IMR-90 (cell line): ENCODE measurements around the gene PSMA6. TPM values are rescaled to one million over a fixed set of nuclear protein-coding genes. Genes with fewer than 3 reads are reported as not detected.

Experiments used
- ATAC-seq: fragments of 200-7000 bp; cut with Tn5 transposase; 2 replicates; pipeline ENCODE4 v1.9.1; 2020; ENCODE audit warnings: low read depth, mild to moderate bottlenecking, moderate library complexity
- BruUV-seq: library from RNA; stranded (reverse); fragments of 400-500 nt; replicated peaks from 2 replicates; lab custom pipeline; 2021; lab: Mats Ljungman, UMichigan
- CTCF ChIA-PET: fragments of 300-600 bp; formaldehyde crosslinking; extraction: SDS; loops from one replicate; lab custom pipeline; 2021; ENCODE audit warnings: antibody characterized with exemption; lab: Yijun Ruan, JAX
- POLR2A ChIA-PET: fragments of 300-600 bp; sonication (Branson Sonifier 250); formaldehyde crosslinking; loops from one replicate; lab custom pipeline; 2022; ENCODE audit warnings: antibody characterized with exemption; ENCODE audit not compliant: unreplicated experiment; lab: Charles Lee
- DNase-seq: peaks from one replicate; pipeline ENCODE4 v3.0.0; 2013
- H2AFZ ChIP-seq: replicated peaks from 2 replicates; pipeline ENCODE3; 2013; ENCODE audit warnings: low read length, mild to moderate bottlenecking; ENCODE audit not compliant: poor library complexity
- H2AK5ac ChIP-seq: 2 replicates; pipeline ENCODE4 v1.6.1; 2013; ENCODE audit warnings: low read depth, low read length, inconsistent platforms
- H2AK9ac ChIP-seq: replicated peaks from 2 replicates; pipeline ENCODE3; 2013; ENCODE audit warnings: mild to moderate bottlenecking, low read depth, low read length, moderate library complexity; ENCODE audit not compliant: poor library complexity
- H2BK120ac ChIP-seq: 2 replicates; pipeline ENCODE4 v1.6.1; 2013; ENCODE audit warnings: low read depth, low read length, inconsistent platforms
- H2BK15ac ChIP-seq: 3 replicates; pipeline ENCODE4 v1.6.1; 2013; ENCODE audit warnings: low read depth, low read length, inconsistent platforms
- H2BK20ac ChIP-seq: 2 replicates; pipeline ENCODE4 v1.6.1; 2013; ENCODE audit warnings: low read depth, mild to moderate bottlenecking, inconsistent platforms, low read length, moderate library complexity
- H2BK5ac ChIP-seq: 2 replicates; pipeline ENCODE4 v1.6.1; 2013; ENCODE audit warnings: mild to moderate bottlenecking, low read depth, low read length, inconsistent platforms; ENCODE audit not compliant: poor library complexity, severe bottlenecking
- H3K14ac ChIP-seq: replicated peaks from 2 replicates; pipeline ENCODE4 v1.6.1; 2013; ENCODE audit warnings: low read depth, low read length, inconsistent platforms
- H3K18ac ChIP-seq: 2 replicates; pipeline ENCODE4 v1.6.1; 2013; ENCODE audit warnings: low read depth, low read length, control low read depth
- H3K23ac ChIP-seq: 2 replicates; pipeline ENCODE4 v1.6.1; 2013; ENCODE audit warnings: low read depth, low read length, inconsistent platforms
- H3K27ac ChIP-seq: 2 replicates; pipeline ENCODE4 v1.5.1; 2013; ENCODE audit warnings: mild to moderate bottlenecking, control low read depth, low read length; ENCODE audit not compliant: insufficient read depth
- H3K27me3 ChIP-seq: 2 replicates; pipeline ENCODE4 v1.6.1; 2013; ENCODE audit warnings: low read length; ENCODE audit not compliant: control insufficient read depth, insufficient read depth
- H3K36me3 ChIP-seq: 2 replicates; pipeline ENCODE4 v1.6.1; 2013; ENCODE audit warnings: low read length, mixed read lengths; ENCODE audit not compliant: control insufficient read depth, insufficient read depth
- H3K4ac ChIP-seq: 2 replicates; pipeline ENCODE4 v1.6.1; 2013; ENCODE audit warnings: low read depth, low read length, inconsistent platforms
- H3K4me1 ChIP-seq: 2 replicates; pipeline ENCODE4 v1.6.1; 2013; ENCODE audit warnings: low read length, mixed read lengths; ENCODE audit not compliant: control insufficient read depth, insufficient read depth
- H3K4me2 ChIP-seq: 2 replicates; pipeline ENCODE4 v1.6.1; 2013; ENCODE audit warnings: low read depth, mild to moderate bottlenecking, control low read depth, low read length, moderate library complexity
- H3K4me3 ChIP-seq: 2 replicates; pipeline ENCODE4 v1.5.1; 2013; ENCODE audit warnings: low read depth, mild to moderate bottlenecking, control low read depth, low read length, moderate library complexity; ENCODE audit not compliant: insufficient read depth
- H3K56ac ChIP-seq: 2 replicates; pipeline ENCODE4 v1.6.1; 2013; ENCODE audit warnings: low read length, inconsistent platforms; ENCODE audit not compliant: insufficient read depth; ENCODE audit errors: extremely low read depth
- H3K79me1 ChIP-seq, 2 experiments: 2 replicates each; pipeline ENCODE4 v1.6.1; 2013; ENCODE audit warnings: low read length in 2 of 2, inconsistent platforms in 1 of 2, low read depth in 1 of 2
- H3K9ac ChIP-seq: 2 replicates; pipeline ENCODE4 v1.6.1; 2013; ENCODE audit warnings: low read depth, low read length, control low read depth
- H3K9me1 ChIP-seq: 2 replicates; pipeline ENCODE4 v1.6.1; 2013; ENCODE audit warnings: low read length, inconsistent platforms; ENCODE audit not compliant: insufficient read depth
- H3K9me3 ChIP-seq: 2 replicates; pipeline ENCODE4 v1.6.1; 2013; ENCODE audit warnings: low read length; ENCODE audit not compliant: control insufficient read depth, insufficient read depth
- H4K20me1 ChIP-seq: 2 replicates; pipeline ENCODE4 v1.6.1; 2013; ENCODE audit warnings: low read length, inconsistent platforms; ENCODE audit not compliant: insufficient read depth
- H4K5ac ChIP-seq: 2 replicates; pipeline ENCODE4 v1.6.1; 2013; ENCODE audit warnings: mild to moderate bottlenecking, low read depth, low read length, control low read depth
- H4K8ac ChIP-seq, 2 experiments: 2 replicates each; pipeline ENCODE4 v1.6.1; 2013; ENCODE audit warnings: low read depth in 2 of 2, low read length in 2 of 2, control low read depth in 1 of 2, inconsistent platforms in 1 of 2
- H4K91ac ChIP-seq: 2 replicates; pipeline ENCODE4 v1.6.1; 2013; ENCODE audit warnings: low read depth, low read length, inconsistent platforms; ENCODE audit not compliant: insufficient read depth
- CEBPB ChIP-seq: IDR thresholded peaks from 2 replicates; pipeline ENCODE4 v1.6.1; 2012; ENCODE audit warnings: low read depth, low read length, improper control_type of control experiment
- ELK1 ChIP-seq: fragments of 150-350 bp; IDR thresholded peaks from 2 replicates; pipeline ENCODE4 v1.6.1; 2016; ENCODE audit warnings: low read depth, mild to moderate bottlenecking, low read length, moderate library complexity, borderline replicate concordance
- FOS ChIP-seq: fragments of 150-350 bp; IDR thresholded peaks from 2 replicates; pipeline ENCODE4 v1.6.1; 2016; ENCODE audit warnings: low read depth, low read length
- MAZ ChIP-seq: IDR thresholded peaks from 2 replicates; pipeline ENCODE4 v1.6.1; 2012; ENCODE audit warnings: low read depth, mild to moderate bottlenecking, low read length, improper control_type of control experiment, moderate library complexity, borderline replicate concordance
- NFE2L2 ChIP-seq: fragments of 150-350 bp; IDR thresholded peaks from 2 replicates; pipeline ENCODE4 v1.6.1; 2016; ENCODE audit warnings: low read depth, mild to moderate bottlenecking, low read length
- RFX5 ChIP-seq: IDR thresholded peaks from 2 replicates; pipeline ENCODE4 v1.8.0; 2012; ENCODE audit warnings: low read depth, mild to moderate bottlenecking, low read length, moderate library complexity
- SMC3 ChIP-seq: fragments of 150-350 bp; IDR thresholded peaks from 2 replicates; pipeline ENCODE4 v1.6.1; 2016; ENCODE audit warnings: low read depth, mild to moderate bottlenecking, antibody characterized with exemption, low read length, moderate library complexity
- dilution Hi-C: fragments of 300-500 bp; cut with HindIII; formaldehyde crosslinking; loops from one replicate; pipeline ENCODE4 v1.14.3; 2018; ENCODE audit warnings: low sequenced_read_pairs; ENCODE audit not compliant: unreplicated experiment
- in situ Hi-C: fragments of 300-500 bp; cut with MboI; formaldehyde crosslinking; loops from 3 replicates; pipeline ENCODE4 v1.14.3; 2019; ENCODE audit warnings: low sequenced_read_pairs, inconsistent platforms, mixed read lengths
- intact Hi-C: fragments of 100-400 bp; cut with micrococcal nuclease; formaldehyde crosslinking; loops from 2 replicates; pipeline ENCODE4 v1.10.0; 2022
- polyA plus RNA-seq, 3 experiments: library from polyadenylated mRNA; depleted of rRNA; stranded (reverse); fragments of >200 nt; gene quantifications; 2 replicates each; pipeline ENCODE4 v1.2.3, GENCODE V29; 2012; ENCODE audit warnings: low replicate concordance in 1 of 3
- total RNA-seq: library from RNA; depleted of rRNA; stranded (reverse); fragments of >200 nt; gene quantifications from 2 replicates; pipeline ENCODE4 v1.2.3, GENCODE V29; 2012
- TF ChIP-seq, protein P1 (sequence below): conservative IDR thresholded peaks from 2 replicates; pipeline ENCODE4 v1.5.1; 2012; ENCODE audit warnings: mild to moderate bottlenecking, low read depth, low read length, improper control_type of control experiment

Gene PSMA6
- total and polyA plus RNA-seq, 2 of the 4 experiments (the other 2 are of a cell fraction), result 184 to 530 TPM

GRCh38 chr14:35248476-35248788 lies 43.8 kb upstream of the PSMA6 start:
- Histone ChIP-seq H3K56ac (no peak overlapping the region), H3K79me1 (peaks cover 0 to 5% of the 10 kb centered on the region in 2 experiments; a peak in 1 of 4 replicates), H2BK20ac (no peak overlapping the region), H3K4me3 (no peak overlapping the region), H3K4ac (no peak overlapping the region), H4K91ac (no peak overlapping the region), H3K27me3 (no peaks in the 10 kb centered on the region), H2BK5ac (no peak overlapping the region), H4K8ac (no peak overlapping the region), H2AFZ (no peak overlapping the region), H3K4me2 (no peak overlapping the region), H2AK9ac (no peak overlapping the region), H3K9ac (no peak overlapping the region), H3K23ac (no peak overlapping the region), H2AK5ac (no peak overlapping the region), H2BK15ac (no peak overlapping the region), H2BK120ac (no peak overlapping the region), H3K36me3 (no peaks in the 10 kb centered on the region), H3K14ac (no peak overlapping the region), H3K9me3 (no peaks in the 10 kb centered on the region), H4K5ac (no peak overlapping the region), H3K27ac (no peak overlapping the region), H3K4me1 (no peaks in the 10 kb centered on the region; the same call in 1 of the 2 replicates), H4K20me1 (no peaks in the 10 kb centered on the region), H3K9me1 (peaks cover 6% of the 10 kb centered on the region; the same call in 1 of the 2 replicates), H3K18ac (no peak overlapping the region)
- intact Hi-C loops (no loop called here), in situ Hi-C loops (no loop called here), dilution Hi-C loops (no loop called here)
- DNase-seq (no peak), ATAC-seq (no peak)
- no TSS peak for BruUV-seq
- CTCF ChIA-PET, result no interaction called here
- POLR2A ChIA-PET, result no interaction called here
- TF ChIP-seq ELK1, result no peak
- TF ChIP-seq, protein P1, sequence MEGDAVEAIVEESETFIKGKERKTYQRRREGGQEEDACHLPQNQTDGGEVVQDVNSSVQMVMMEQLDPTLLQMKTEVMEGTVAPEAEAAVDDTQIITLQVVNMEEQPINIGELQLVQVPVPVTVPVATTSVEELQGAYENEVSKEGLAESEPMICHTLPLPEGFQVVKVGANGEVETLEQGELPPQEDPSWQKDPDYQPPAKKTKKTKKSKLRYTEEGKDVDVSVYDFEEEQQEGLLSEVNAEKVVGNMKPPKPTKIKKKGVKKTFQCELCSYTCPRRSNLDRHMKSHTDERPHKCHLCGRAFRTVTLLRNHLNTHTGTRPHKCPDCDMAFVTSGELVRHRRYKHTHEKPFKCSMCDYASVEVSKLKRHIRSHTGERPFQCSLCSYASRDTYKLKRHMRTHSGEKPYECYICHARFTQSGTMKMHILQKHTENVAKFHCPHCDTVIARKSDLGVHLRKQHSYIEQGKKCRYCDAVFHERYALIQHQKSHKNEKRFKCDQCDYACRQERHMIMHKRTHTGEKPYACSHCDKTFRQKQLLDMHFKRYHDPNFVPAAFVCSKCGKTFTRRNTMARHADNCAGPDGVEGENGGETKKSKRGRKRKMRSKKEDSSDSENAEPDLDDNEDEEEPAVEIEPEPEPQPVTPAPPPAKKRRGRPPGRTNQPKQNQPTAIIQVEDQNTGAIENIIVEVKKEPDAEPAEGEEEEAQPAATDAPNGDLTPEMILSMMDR, result no peak
- TF ChIP-seq NFE2L2, result no peak
- no peak for TF ChIP-seq CEBPB
- TF ChIP-seq FOS, result no peak
- TF ChIP-seq SMC3, result no peak
- no peak for TF ChIP-seq RFX5
- no peak for TF ChIP-seq MAZ
